Left hindlimb (tissue), 1 donor: ENCODE results near the gene CCDC148.
"Not testable (repeated sequence)": the region's sequence is repeated elsewhere in the genome, so short reads cannot be mapped to it uniquely, and the experiment has no call there.

Experiments used
- DNase-seq: peaks from one replicate; pipeline ENCODE4 v3.0.0-alpha.2; 2018

CCDC148 gene

DNA sequence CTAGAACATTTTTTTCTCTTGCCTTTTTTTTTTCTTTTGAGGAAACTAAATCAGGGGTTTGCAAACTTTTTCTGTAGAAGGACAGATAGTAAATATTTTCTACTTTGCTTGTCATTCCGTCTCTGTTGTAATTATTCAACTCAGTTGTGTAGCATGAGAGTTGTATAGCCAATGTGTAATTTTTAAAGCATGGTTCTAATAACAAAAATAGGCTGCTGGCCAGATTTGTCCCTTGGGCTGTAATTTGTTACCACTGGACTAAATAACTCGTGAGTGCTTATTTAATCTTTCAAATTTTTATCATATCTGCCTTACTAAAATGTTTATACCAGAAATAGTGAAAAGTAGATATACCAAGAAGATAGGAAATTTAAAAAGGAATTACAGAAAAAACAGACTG lies 43.0 kb downstream of the CCDC148 start:
- no peak for DNase-seq

DNA sequence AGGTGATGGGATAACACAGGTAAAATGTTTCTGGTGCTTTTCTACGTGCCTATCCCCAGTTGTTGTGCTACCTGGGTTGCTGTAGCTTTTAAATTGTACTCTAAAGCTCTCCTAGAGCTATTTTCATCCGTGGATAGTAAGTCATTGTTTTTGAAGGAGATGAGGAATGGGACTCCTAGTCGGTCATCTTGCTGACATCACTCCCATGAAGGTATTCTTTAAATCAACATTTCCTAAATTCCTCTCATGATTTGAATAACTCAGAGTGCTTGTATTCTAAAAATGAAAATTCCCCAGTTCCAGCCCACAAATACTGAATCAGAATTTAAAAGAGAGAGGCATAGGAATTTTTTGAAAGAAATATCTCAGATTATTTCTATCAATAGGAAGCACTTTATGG lies 44.3 kb downstream of the CCDC148 start:
- no peak for DNase-seq

DNA sequence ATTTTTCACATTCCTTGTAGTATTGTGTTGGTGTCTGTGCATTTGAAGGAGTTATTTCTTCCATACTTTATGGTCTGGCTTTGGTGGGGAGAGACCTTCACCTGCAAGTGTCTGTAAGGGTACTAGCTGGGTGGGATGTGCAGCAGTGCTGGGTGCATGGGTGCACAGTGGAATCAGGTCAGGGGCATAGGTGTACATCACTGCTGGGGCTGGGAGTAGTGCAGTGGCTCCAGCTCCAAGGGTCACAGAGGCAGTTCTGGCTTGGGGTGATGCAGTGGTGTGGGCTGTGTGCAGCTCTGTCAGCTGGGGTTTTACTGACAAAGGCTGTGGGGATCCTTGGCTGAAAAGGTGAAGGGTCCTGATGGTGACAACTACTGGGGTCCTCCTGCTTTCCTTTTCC lies 44.8 kb downstream of the CCDC148 start:
- DNase-seq, result no peak

DNA sequence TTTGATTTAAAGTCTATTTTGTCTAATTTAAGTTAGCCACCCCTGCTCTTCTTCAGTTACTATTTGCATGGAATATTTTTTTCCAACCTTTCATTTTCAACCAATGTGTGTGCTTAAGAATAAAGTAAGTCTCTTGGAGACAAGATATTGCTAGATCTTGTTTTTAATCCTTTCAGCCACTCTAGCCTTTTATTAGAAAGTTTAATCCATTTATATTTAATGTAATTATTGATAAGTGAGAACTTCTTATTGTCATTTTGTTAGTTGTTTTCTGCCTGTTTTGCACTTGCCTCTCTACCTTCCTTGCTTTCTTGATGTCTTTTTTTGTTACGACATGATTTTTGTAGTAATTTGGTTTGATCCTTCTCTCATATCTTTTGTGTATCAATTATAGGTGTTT lies 46.4 kb downstream of the CCDC148 start:
- no peak for DNase-seq

DNA sequence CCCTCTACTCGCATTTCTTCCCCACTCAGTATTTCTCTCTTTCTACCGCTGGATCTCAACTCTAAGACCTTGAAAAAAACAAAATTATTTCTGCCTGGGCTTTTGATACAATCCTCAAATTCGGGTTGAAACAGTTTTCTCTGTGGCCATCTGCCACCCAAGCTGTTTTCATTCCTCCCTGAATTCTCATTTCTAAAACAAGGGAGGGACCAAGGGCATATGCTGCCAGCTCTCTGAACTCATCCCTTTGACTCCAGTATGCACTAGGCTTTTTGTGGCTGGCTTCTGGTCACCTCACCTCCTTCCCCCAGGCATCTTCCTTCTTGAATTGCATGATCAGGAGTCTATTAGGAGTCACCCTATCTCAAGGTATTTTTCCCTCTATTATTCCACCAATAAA lies 49.5 kb downstream of the CCDC148 start:
- no peak for DNase-seq

DNA sequence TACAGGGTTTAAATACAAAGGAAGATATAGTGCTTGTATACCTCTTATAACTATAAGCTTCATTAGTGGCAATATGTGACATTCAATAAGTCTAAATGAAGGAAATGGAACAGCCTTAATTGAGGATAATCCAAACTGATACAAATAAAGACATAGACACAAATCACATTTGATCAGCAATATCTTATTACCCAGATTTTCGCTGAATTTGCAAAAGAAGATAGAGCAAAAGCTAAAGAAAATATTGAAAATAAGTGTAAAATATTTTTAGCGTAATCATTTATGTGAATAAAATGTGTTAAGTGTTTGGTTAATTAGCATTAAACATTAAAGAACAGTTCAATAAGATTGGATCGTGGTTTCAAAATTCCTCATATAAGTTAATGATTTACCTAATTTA lies 51.2 kb downstream of the CCDC148 start:
- DNase-seq, result no peak

DNA sequence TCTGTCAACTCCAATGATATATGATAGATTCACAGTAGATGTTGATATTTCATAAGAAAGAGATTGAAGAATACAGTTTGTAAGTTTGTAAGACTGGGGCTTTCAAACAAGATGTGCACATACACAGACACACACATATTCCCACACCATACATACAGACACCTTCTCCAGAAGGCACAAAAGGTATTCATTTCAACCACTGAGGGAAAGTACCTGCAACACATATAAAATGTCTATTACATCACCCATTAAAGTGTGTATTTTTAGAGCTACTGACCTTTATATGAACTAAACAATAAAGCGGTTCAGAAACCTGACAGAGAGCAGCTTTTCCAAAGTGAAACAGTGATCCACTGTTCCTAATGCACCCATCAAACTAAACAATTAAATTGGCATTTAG lies 53.3 kb downstream of the CCDC148 start:
- no peak for DNase-seq

DNA sequence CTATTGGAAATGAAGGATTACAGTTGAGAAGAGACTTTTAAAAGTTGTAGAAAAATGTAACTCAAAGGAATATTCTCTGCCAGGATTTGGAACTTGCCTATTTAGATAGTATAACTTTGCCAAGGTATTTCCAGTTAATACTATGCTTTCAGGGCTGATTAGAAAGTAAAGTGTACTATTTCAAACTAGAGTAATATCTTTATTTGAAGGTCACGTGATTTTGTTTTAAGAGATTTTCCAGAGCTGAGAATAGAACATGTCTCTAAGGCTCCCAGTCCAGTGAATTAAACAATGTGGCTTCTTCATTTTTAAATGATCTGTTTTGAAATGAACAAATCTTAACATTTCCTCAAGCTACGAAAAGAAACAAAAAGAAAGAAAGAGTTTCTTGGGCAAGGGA lies 53.9 kb downstream of the CCDC148 start:
- DNase-seq, result no peak

DNA sequence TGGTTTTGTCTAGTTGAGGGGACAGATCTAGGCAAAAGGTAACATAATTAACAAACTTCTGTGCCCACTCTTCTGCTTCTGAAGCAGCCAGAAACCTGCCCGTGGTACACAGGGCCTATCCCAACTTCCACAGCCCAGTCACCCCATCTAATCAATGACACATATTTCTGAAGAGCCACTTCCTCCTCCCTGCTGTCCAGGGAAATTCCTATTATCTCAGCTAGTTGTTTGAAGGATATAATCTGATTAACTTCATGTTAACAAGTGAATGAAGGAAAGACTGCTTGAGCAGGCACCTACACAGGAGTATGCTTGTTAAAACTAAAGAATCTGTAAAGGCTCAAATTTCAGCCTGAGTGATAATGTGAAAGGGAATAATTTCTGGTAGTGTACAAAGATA lies 61.4 kb downstream of the CCDC148 start:
- DNase-seq, result no peak

DNA sequence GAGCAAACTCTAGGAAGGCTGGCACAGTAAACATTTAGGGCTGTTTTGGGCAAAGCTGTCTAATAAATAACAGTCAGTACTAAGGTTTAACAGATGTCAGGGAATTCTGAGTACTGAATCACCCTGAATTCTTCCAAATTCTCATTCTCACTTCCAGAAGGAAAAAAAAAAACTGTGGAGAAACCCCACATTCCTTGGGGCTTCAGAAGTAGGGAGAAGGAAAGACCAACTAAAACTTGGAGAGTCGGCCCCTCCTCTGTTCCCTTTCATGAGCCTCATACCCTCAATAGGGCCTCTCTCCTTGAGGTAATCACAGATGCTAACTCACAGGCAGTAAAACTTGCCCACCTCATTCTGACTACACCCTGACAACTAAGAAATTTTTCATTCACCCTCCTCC lies 62.1 kb downstream of the CCDC148 start:
- no peak for DNase-seq

DNA sequence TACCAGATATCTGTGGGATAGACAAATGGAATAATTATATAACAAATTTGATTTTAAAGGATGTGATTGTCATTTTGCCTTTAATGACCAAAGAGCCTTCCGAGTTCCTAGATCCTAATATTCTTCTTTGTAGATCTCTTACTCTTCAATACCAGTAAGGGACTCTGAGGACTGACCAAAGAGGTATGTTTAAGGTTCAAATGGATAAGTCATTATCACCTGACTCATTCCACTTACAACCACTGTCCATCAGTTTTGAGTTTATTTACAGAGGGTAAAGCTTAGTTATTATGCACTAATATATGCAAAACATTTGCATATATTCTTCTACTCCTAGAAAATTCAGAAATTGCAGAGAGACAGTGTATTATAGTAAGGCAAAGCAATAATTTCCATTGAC lies 62.7 kb downstream of the CCDC148 start:
- DNase-seq, result no peak

DNA sequence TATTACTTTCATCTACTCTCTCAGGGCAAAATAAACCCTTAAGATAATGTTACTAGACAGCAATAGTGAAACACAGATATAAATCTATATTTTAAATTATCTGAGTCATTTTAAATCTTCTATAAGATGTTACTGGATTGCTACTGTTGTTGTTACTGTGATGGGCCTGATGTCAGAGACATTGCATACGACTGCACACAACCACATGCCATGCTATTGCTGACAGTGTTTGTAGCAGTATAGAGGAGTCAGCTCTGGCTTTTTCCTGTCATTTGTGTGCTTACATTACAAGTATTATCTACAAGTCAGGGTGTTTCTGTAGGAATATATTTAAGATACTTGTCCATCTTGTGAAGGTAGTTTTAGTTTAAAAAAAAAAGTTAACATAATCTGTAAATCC lies 63.9 kb downstream of the CCDC148 start:
- DNase-seq, result no peak

DNA sequence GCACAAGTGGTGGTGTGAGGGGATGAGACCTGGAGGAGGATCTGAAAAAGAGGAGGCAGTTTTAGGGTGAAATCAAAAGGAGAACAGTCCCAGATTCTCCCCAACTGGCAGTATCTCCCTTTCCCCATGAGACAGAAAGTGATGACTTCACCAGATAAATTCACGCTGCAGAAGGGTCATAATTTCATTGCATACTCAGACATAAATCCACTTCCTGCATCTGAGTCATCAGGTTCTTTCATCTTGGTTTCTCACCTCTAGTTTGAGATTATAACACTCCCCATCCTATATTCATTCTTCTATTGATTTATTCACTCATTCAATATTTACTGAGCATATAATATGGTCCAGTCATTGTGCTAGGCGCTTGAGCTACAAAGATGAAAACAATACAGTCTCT lies 64.7 kb downstream of the CCDC148 start:
- no peak for DNase-seq

DNA sequence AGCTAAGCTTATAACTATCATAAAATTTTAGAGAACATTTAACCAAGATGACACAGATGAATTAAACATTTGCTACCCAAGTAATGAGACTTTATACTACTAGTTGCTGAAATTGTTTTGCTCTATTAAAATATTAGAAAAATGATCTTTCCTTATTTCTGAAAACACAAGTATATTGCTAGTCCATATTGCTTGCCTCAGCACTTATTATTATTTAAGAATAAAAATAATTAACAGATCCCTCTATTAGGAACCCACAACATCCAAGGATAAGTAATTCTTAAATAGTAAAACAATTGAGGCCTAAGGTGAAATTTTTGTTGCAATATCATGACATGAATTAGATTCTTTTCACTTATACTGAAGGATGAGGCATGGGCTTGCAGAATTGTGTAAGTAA lies 65.2 kb downstream of the CCDC148 start:
- DNase-seq, result no peak

DNA sequence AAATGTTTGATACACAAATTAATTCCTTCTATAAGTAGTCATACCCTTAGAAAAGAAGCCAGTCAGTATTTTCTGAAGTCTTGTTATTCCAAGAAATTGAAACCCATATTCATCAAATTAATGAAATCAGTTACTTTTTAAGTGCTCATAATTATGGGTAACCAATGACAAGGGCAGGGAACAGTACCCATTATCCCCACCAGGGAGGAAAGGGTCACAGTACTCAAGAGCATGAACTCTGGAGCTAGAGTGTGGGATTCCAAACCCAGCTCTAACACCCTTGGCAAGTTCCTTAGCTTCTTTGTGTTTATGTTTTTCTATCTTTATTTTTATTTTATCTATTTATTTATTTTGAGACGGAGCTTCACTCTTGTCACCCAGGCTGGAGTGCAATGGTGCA lies 68.4 kb downstream of the CCDC148 start:
- DNase-seq, result no peak

DNA sequence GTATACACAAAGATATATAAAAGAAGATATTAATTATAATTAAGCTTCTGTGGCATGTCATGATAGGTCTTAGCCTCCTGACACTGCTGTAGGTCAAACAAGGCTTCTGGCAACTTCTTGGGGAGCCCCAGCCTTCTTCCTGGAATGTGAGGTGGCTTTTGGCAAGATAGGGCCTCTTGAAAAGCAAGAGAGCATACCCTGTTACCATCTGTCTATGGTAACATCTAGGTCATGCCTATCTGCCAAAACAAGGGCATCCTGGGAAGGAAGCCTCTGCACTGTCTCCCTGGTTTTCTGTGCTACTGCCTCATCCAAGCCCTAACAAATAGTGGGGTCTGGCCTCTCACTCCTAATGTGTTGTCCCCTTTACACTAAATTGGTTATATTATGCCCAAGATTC lies 70.9 kb downstream of the CCDC148 start:
- no peak for DNase-seq

DNA sequence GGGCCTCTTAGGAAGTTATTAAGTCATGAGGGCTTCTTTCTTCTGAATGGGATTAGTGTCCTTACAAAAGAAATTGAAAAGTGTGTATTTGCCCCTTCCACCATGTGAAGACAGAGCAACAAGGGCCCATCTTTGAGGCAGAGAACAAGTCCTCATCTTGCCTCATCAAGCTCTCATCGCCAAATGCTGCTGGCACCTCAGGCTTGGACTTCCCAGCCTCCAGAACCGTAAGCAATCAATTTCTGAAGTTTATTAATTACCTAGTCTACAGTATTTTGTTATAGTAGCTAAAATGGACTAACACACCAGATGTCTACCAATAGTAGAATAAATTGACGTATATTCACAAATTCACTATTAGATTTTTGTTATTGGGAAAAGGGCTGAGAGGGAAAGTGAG lies 74.6 kb downstream of the CCDC148 start:
- DNase-seq, result no peak

DNA sequence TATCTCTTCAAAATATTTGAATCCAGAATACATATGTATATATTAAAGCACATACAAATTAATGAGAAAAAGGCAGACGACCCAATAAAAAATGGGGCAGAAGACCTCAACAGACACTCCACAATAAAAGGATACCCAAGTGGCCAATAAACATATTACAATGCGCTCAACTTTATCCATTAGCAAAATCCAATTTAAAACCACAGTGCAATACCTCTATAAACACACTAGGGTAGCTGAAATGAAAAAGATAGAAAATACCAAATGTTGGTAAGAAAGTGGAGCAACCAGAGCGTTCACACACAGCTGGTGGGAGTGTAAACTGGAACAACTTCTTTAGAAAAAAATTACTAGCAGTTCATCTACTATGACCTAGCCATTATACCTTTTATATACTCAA lies 75.3 kb downstream of the CCDC148 start:
- DNase-seq, result no peak

DNA sequence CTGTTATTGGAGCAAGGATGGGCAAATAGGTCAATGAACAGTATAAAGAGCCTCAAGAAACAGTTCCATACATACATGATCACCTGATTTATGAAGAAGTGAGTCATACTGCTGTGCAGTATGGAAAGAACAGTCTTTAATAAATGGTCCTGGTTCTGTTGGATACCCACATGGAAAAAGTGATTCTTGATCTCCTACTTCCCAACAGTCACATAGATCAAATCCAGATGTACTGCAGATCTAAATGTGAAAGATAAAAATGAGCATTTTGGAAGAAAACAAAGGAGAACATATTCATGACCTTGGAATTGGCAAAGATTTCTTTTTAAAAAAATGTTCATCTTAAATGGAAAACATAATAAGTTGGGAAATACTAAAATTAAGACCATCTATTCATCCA lies 75.8 kb downstream of the CCDC148 start:
- DNase-seq, result no peak

DNA sequence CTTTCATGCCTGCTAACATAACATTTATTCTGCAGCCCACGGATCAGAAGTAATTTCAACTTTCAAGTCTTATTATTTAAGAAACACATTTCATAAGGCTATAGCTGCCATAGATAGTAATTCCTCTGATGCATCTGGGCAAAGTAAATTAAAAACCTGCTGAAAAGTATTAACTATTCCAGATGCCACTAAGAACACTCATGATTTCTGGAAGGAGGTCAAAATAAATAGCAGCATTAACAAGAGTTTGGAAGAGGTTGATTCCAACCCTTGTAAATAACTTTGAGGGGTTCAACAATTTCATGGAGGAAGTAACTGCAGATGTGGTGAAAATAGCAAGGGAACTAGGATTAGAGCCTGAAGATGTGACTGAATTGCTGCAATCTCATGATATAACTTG lies 77.6 kb downstream of the CCDC148 start:
- DNase-seq, result no peak

DNA sequence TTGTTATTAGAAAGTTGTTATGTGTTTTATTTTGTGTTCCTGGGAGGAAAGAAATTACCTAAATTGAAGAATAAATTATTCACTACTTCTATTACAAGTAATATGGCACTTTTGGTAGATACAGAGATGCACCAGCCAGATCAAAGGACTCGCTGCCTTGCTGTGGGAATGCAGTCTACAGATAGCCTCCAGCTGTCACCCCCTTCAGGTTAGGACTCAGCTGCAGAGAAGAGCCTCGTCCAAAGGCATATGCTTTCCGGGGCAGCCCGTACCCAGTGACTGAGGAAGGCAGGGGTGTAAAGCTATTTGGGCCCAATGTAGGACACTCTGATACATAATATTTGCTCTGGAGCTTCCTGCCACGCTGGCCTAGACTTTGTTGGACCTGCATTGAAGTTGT lies 90.2 kb downstream of the CCDC148 start:
- DNase-seq, result no peak

DNA sequence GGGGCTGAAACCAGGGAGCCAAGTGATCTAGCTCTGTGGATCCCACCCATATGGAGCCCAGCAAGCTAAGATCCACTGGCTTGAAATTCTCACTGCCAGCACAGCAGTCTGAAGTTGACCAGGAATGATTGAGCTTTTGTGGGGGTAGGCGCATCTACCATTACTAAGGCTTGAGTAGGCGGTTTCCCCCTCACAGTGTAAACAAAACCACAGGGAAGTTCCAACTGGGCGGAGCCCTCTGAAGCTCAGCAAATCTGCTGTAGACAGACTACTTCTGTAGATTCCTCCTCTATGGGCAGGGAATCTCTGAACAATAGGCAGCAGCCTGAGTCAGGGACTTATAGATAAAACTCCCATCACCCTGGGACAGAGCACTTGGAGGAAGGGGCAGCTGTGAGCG lies 96.7 kb downstream of the CCDC148 start:
- no peak for DNase-seq

DNA sequence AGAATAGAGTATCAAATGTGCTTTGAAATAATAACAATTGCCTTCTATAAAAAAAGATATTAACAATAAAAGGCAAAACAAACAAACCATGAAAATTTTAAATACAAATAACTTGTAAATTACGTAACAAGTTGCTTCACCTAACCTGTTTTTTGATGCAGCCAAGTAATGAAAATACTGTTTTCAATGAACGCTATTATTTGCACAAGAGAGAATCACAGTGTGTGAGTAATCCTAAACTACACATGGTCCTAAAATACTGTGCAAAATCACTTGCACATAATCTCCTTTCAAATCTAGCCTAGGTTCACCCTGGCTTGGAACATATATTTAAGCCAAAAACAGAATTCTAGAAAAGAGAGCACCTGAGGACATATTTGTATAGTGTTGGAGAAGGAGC lies 98.9 kb downstream of the CCDC148 start:
- no peak for DNase-seq

DNA sequence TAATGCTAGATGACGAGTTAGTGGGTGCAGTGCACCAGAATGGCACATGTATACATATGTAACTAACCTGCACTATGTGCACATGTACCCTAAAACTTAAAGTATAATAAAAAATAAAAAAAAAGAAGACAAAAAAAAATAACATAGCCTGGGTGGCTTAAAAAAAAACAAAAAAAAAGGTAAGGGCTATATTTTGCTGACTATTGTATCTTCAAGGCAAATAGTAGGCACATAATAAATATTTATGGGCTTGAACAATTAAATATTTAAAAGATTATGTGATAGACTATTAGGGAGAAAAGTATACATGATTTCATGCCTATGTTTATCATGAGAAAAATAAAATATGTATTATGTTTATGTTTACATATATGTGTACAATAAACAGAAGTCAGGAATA lies 99.4 kb downstream of the CCDC148 start:
- DNase-seq, result no peak

DNA sequence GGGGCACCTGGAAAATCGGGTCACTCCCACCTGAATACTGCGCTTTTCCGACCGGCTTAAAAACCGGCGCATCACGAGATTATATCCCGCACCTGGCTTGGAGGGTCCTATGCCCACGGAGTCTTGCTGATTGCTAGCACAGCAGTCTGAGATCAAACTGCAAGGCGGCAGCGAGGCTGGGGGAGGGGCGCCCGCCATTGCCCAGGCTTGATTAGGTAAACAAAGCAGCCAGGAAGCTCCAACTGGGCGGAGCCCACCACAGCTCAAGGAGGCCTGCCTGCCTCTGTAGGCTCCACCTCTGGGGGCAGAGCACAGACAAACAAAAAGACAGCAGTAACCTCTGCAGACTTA lies 105.1 kb downstream of the CCDC148 start:
- not testable (repeated sequence) for DNase-seq

DNA sequence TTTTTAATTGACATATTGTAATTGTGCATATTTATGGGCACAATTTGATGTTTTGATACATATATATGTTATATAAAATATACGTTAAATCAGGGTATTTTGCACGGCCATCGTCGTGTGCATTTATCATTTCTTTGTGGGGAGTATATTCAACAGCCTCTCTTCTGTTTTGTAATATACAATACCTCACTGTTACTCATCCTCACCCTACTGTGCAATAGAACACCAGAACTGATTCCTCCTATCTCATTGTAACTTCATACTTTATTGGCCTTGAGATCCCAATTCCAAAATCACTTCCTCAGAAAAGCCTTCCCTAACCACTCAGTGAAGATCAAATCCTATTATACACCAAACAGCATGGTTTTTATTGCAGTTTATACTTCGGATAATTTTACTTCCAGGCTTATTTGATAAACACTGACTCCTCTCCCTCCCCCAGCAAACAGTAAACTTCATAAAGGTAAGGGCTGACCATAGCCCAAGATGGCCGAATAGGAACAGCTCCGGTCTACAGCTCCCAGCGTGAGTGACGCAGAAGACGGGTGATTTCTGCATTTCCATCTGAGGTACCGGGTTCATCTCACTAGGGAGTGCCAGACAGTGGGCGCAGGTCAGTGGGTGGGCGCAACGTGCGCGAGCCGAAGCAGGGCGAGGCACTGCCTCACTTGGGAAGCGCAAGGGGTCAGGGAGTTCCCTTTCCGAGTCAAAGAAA lies 105.6 kb downstream of the CCDC148 start:
- DNase-seq, result not testable (repeated sequence)
